T follicular helper cell (primary cell): ENCODE measurements around the gene MITF.
"Not testable (repeated sequence)": the region's sequence is repeated elsewhere in the genome, so short reads cannot be mapped to it uniquely, and the experiment has no call there.

Experiments used
- DNase-seq: peaks from one replicate; pipeline ENCODE4 v3.0.0-alpha.2; 2020; ENCODE audit warnings: low read depth

MITF gene

GRCh38 chr3:69914395-69914794, 175.1 kb downstream of the MITF start:
- no peak for DNase-seq

- DNase-seq = no peak
Measured at GRCh38 chr3:69915726-69916125, 176.5 kb downstream of the MITF start.

DNA sequence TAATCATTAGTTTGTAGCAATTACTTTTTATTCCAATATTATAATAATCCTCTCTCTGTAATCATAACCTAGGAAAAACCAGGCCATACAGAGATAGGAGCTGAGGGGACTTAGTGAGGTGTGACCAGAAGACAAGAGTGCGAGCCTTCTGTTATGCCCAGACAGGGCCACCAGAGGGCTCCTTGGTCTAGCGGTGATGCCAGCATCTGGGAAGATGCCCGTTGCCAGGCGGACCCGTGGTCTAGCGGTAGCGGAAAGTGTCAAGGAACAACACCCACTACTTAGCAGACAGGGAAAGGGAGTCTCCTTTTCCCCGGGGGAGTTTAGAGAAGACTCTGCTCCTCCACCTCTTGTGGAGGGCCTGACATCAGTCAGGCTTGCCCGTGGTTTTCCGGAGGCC, 180.7 kb downstream of the MITF start:
- not testable (repeated sequence) for DNase-seq

DNA sequence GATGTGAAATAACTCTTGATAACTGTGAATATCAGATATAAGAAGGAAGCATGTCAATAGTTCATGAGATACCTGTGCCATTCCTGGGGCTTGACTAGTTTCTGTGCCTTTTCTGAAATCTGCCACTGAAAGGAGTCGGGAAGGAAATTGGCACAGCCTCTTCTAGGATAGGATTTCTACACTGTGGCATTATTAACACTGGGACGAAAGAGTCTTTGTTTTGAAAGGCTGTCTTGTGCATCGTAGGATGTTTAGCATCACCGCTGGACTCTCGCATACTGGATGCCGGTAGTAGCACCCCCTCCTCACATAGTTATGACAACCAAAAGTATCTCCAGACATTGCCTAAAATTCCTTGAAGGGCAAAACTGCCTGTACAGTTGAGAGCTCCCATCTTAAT, 182.4 kb downstream of the MITF start:
- no peak for DNase-seq

GRCh38 chr3:69922521-69923000, 183.3 kb downstream of the MITF start:
- DNase-seq = no peak

GRCh38 chr3:69925506-69925905, 186.2 kb downstream of the MITF start:
- no peak for DNase-seq

- no peak for DNase-seq
Measured at GRCh38 chr3:69926385-69926784, 187.1 kb downstream of the MITF start.

DNA sequence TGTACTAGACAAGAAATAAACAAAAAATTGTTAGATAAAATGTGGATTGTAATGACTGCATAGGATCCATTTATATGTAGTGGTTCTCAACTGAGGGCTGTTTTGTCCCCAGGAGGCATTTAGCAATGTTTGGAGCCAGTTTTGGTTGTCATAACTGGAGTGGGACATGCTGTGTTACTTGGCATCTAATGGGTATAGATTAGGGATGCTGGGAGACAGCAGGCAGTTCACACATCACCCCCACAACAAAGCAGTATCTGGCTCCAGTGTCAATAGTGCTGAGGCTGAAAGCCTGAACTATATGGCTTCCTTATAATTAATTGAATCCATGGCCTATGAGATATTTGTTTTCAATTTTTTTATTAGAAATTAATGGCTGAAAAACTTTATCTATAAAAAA, 188.3 kb downstream of the MITF start:
- DNase-seq = no peak

DNA sequence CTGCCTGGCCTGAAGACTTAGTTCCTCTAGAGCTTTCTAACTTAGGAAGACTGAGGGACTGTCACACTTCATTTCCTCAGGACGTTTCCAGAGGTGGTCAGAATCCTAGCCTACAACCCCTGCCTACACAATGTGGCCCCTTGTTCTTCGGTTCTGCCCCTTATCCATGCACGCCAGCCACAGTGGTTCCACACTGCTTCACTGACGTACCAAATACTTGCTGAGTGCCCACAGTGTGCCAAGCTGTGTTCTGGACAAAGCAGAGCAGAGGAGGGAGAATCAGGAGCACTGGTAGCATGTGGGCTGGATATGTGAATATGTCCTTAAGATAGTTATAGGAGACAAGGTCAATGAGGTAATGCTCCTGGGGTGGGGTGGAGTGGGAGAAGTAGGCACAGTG, 189.8 kb downstream of the MITF start:
- no peak for DNase-seq

GRCh38 chr3:69930564-69930963, 191.3 kb downstream of the MITF start:
- no peak for DNase-seq

GRCh38 chr3:69932087-69932486, 192.8 kb downstream of the MITF start:
- no peak for DNase-seq

DNA sequence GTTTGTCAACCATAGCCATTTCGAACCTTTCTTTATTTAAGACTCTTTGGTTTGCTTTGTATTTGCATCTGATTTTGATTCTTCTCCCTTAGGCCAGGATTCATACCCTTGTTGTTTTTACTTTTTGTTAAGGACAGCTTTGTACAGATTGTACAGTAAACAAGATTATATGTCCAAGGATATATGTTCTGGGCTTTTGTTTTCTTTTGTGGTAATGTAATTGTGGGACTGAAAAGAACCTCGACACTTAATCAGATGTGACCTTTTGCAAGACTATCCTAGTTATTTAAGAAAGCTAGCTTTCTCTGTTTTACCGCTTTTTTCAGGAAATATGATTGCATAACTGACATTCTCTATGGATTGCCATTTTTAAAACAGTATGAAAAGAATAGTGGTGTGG, 193.2 kb downstream of the MITF start:
- no peak for DNase-seq

- no peak for DNase-seq
Measured at GRCh38 chr3:69934398-69934797, 195.1 kb downstream of the MITF start.

- DNase-seq = no peak
Measured at GRCh38 chr3:69936266-69936665, 197.0 kb downstream of the MITF start.

GRCh38 chr3:69938061-69938460, 198.8 kb downstream of the MITF start:
- no peak for DNase-seq

- no peak for DNase-seq
Measured at GRCh38 chr3:69938931-69939330, 199.7 kb downstream of the MITF start.

DNA sequence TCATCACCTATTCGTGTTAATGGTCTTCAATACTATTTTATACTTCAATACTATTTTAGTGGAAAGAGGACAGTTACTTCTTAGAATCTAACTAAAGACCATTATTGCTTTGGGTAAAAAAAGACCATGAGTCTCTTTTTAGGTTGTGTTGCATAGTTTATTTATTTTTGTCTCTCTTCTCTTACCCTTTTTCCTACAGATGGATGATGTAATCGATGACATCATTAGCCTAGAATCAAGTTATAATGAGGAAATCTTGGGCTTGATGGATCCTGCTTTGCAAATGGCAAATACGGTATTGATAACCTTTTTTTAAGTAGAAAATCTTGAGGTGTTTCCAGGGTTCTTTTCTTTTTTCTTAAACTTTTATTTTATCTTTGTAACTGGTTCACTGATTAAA, 201.8 kb downstream of the MITF start:
- DNase-seq = no peak

- DNase-seq = no peak
Measured at GRCh38 chr3:69941439-69942176, 202.3 kb downstream of the MITF start.

- DNase-seq = no peak
Measured at GRCh38 chr3:69944931-69945493, 205.7 kb downstream of the MITF start.

- no peak for DNase-seq
Measured at GRCh38 chr3:69948246-69948862, 209.1 kb downstream of the MITF start.

- DNase-seq = no peak
Measured at GRCh38 chr3:69951616-69952015, 212.4 kb downstream of the MITF start.

DNA sequence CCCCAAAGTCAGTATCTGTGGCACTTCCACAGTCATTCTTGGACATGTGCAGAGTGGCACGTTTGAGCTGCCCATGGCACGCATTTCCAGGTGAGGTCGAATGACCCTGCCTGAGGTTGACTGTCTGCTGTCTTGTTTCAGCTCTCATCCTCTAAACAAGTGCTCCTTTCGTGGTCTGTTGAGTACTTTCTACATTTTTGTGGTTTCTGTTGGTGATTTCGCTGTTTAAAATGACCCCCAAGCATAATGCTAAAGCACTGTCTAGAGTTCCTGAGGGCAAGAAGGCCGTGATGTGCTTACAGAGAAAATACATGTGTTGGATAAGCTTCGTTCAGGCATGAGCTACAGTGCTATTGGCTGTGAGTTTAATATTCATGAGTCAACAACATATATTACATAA, 220.3 kb downstream of the MITF start:
- no peak for DNase-seq

DNA sequence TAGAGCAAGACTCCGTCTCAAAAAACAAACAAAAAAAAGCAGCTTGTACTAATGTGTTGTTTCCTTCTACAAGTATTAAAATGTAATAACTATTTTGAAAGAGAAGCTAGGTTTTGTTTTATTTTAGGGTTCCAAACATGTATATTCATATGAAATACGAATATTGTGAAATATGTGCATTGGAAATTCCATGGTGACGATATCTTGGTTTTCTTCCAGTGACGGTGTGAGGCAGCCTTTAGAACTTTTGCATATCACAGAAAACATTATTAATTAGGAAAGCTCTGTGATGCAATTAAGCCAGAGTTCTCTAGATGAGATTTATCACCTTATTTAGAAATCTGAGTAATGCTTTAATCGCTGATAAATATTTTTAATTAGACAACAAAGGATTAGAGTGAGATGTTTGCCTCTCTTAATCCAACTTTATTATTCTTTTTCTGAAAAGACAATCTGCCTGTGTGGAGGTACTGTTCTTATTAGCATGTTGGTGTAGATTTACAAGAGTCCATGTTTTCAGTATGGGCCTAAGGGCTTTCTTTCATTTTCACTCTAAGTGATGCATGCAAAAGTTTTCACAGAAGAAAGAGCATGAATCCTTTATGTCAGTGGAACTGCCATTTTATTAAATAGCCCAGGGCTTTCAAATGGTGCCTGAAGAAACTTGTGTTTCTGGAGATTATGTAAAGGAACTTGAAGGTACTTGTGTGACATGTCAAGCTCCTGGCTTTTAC, 222.6 kb downstream of the MITF start:
- no peak for DNase-seq
